Measurements from ENCODE around the gene DIP2C. TPM values are rescaled to one million over a fixed set of nuclear protein-coding genes. Genes with fewer than 3 reads are reported as not detected.
"Not testable (repeated sequence)": the region's sequence is repeated elsewhere in the genome, so short reads cannot be mapped to it uniquely, and the experiment has no call there.

Gene DIP2C
- total RNA-seq, 3 donors from 2014 or later = 8.0 to 72.0 (median 8.5) TPM

- no peak for DNase-seq
These were observed 338.4 kb downstream of the DIP2C start for GRCh38 chr10:350981-351501.

GRCh38 chr10:349081-349480 lies 340.4 kb downstream of the DIP2C start:
- Histone ChIP-seq H3K4me1 (ENCODE audit: low read depth) (no peaks in the 10 kb centered on the region), H3K4me3 (no peak overlapping the region), H3K9me3 (no peaks in the 10 kb centered on the region), H3K36me3 (ENCODE audit: low read depth) (no peaks in the 10 kb centered on the region)
- ATAC-seq = no peak
- intact Hi-C loops (cut with DNase I, micrococcal nuclease) = no loop called here
- TF ChIP-seq CTCF (IDR thresholded peaks at IDR 0.05) = no peak
- DNase-seq = no peak

More at GRCh38 chr10:350981-351501, 338.4 kb downstream of the DIP2C start:
- ATAC-seq = no peak
- Histone ChIP-seq H3K9me3 (no peaks in the 10 kb centered on the region), H3K4me1 (ENCODE audit: low read depth) (no peaks in the 10 kb centered on the region), H3K4me3 (no peak overlapping the region), H3K36me3 (ENCODE audit: low read depth) (no peaks in the 10 kb centered on the region)
- no peak for TF ChIP-seq CTCF (IDR thresholded peaks at IDR 0.05)
- intact Hi-C loops (cut with DNase I, micrococcal nuclease) = no loop called here

GRCh38 chr10:348456-348855 lies 341.0 kb downstream of the DIP2C start:
- H3K36me3 ChIP-seq (ENCODE audit: low read depth) = no peaks in the 10 kb centered on the region
- H3K4me1 ChIP-seq (ENCODE audit: low read depth) = no peaks in the 10 kb centered on the region
- H3K4me3 ChIP-seq = no peak overlapping the region
- intact Hi-C loops (cut with DNase I, micrococcal nuclease) = no loop called here
- TF ChIP-seq CTCF (IDR thresholded peaks at IDR 0.05) = no peak
- H3K9me3 ChIP-seq = no peaks in the 10 kb centered on the region
- DNase-seq (peak in 1 of 3 donors; percentile 30), ATAC-seq (no peak)

GRCh38 chr10:347774-348173 lies 341.7 kb downstream of the DIP2C start:
- H3K4me3 ChIP-seq; intact Hi-C loops (cut with DNase I, micrococcal nuclease); H3K4me1 ChIP-seq (ENCODE audit: low read depth); H3K9me3 ChIP-seq; H3K36me3 ChIP-seq (ENCODE audit: low read depth); ATAC-seq: not testable (repeated sequence)
- DNase-seq = peak in 1 of 3 donors; percentile 39

- H3K9me3 ChIP-seq; H3K4me3 ChIP-seq; intact Hi-C loops (cut with DNase I, micrococcal nuclease); H3K4me1 ChIP-seq (ENCODE audit: low read depth); H3K36me3 ChIP-seq (ENCODE audit: low read depth); ATAC-seq: not testable (repeated sequence)
- DNase-seq = peak in 1 of 3 donors; percentile 33
These were observed 342.3 kb downstream of the DIP2C start for GRCh38 chr10:347190-347589.

GRCh38 chr10:344582-345200 lies 344.8 kb downstream of the DIP2C start:
- Histone ChIP-seq H3K9me3 (no peaks in the 10 kb centered on the region), H3K36me3 (ENCODE audit: low read depth) (no peaks in the 10 kb centered on the region), H3K4me3 (no peak overlapping the region), H3K4me1 (ENCODE audit: low read depth) (no peaks in the 10 kb centered on the region)
- TF ChIP-seq CTCF (IDR thresholded peaks at IDR 0.05) = no peak
- intact Hi-C loops (cut with DNase I, micrococcal nuclease) = no loop called here
- no peak for DNase-seq
- no peak for ATAC-seq

All from mucosa of descending colon (tissue), 3 donors.